GM13976 (cell line): ENCODE measurements around the gene ITGA1.

Experiments
- DNase-seq: peaks from one replicate; pipeline ENCODE4 v3.0.0; 2012; ENCODE audit warnings: low spot score
- in situ Hi-C: fragments of 300-500 bp; cut with MboI; formaldehyde crosslinking; loops from one replicate; pipeline ENCODE4 v1.12.0; 2022; ENCODE audit warnings: low sequenced_read_pairs, mixed read lengths, inconsistent platforms; ENCODE audit not compliant: unreplicated experiment
- TF ChIP-seq, protein P1 (sequence below): IDR thresholded peaks from 2 replicates; pipeline ENCODE4 v1.5.1; 2012; ENCODE audit warnings: borderline replicate concordance, mild to moderate bottlenecking; ENCODE audit not compliant: insufficient read depth; ENCODE audit errors: extremely low read depth, missing control alignments, control extremely low read depth

The ITGA1 gene

DNA sequence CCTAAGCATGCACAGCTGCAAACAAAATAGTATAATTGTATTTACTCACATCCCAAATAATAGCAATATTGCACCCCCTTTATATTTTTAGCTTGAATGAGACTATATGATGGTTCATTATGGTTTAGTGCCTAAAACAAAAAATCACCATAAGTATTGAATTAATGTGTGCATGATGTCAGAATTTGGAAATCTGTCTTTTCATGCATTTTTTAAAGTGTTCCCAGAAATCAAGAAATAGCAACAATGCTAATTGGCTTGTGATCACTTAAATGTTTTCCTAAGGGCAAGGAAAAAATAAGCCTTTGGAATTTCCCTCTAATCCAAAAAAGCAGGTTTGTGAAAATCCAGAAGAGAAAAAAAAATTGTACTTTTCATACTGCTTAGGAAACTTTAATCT is 150.5 kb downstream of the ITGA1 start:
- in situ Hi-C loops: no loop called here
- TF ChIP-seq, protein P1, sequence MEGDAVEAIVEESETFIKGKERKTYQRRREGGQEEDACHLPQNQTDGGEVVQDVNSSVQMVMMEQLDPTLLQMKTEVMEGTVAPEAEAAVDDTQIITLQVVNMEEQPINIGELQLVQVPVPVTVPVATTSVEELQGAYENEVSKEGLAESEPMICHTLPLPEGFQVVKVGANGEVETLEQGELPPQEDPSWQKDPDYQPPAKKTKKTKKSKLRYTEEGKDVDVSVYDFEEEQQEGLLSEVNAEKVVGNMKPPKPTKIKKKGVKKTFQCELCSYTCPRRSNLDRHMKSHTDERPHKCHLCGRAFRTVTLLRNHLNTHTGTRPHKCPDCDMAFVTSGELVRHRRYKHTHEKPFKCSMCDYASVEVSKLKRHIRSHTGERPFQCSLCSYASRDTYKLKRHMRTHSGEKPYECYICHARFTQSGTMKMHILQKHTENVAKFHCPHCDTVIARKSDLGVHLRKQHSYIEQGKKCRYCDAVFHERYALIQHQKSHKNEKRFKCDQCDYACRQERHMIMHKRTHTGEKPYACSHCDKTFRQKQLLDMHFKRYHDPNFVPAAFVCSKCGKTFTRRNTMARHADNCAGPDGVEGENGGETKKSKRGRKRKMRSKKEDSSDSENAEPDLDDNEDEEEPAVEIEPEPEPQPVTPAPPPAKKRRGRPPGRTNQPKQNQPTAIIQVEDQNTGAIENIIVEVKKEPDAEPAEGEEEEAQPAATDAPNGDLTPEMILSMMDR: no peak

DNA sequence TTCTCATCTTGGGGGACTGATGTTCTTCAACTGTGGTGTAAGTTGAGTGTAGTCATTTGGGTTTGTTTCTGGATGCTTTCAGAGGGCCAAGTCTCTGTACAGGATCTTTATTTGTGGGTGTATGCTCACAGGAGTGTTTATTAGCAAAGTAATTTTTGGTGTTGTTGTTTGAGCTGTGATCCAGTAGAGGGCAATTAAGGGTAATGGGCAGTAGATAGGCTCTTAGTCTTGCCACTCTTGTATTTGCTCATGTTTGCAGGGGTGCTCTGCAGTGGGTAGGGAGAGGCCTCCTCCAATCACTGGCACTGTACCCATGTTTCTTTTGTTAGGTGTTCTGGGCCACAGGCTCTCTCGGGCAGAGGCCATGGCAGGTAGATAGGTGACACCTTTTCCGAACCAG is 155.6 kb downstream of the ITGA1 start:
- TF ChIP-seq, protein P1: peak; percentile 24
- in situ Hi-C loops: no loop called here
- DNase-seq: peak; percentile 13

More for the DNA sequence above, 150.5 kb downstream of the ITGA1 start:
- no peak for DNase-seq

DNA sequence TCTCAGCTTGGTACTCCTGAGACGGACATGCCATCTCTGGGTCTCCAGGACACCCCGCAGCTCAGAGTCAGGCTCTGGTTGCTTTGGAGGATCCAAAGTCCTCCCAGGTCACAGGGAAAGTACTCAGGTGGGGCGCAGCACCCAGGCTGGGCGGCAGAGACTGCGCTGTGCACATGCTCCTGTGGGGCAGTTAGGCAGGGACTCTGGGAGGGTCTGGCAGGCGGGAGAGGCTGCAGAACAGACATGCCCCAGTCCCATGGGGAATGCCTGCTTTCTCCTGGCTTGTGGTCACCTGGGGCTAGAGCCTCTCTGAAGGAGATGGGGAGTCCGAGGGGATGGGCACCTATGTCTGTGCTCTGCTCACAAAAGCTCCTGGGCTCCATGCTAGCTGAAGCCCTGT is 156.1 kb downstream of the ITGA1 start:
- TF ChIP-seq, protein P1: no peak
- in situ Hi-C loops: no loop called here
- no peak for DNase-seq

DNA sequence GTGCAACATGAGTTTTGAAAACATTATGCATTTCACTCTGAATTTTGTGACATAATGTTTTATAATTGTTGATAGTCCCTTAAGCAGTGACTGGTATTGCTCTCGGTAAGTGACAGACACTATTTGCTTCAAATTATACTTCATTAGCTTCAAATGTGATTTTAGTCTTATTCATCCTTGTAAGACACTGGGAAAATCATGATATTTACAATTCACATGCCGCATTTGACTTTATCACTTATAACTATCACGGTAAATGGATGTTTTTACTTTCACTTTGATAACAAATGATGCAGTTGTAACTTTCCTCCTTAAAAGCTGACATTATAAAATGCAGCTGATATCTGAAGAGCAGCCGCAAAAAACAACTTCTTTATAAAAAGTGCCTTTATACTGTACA is 157.3 kb downstream of the ITGA1 start:
- in situ Hi-C loops: loop anchor here (5.0 kb wide), 1 partner anchor 152 kb away; no protein-coding TSS in a partner anchor
- TF ChIP-seq, protein P1: no peak
- DNase-seq: no peak

DNA sequence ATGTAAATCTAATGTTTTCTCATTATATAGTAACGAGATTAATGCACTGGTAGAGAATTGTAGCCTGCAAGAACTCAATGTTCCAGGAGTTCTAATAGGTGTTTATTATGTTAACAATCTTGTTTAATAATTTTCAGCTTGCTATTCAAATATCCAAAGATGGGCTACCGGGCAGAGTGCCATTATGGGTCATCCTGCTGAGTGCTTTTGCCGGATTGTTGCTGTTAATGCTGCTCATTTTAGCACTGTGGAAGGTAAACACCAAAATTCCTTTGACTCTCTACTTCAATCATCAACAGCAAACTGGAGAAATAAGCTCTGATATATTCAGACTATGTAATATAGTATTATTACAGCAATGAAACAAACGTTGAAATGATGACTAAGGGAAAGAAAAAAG is 159.5 kb downstream of the ITGA1 start:
- DNase-seq: no peak
- TF ChIP-seq, protein P1: no peak
- in situ Hi-C loops: loop anchor here (5.0 kb wide), 1 partner anchor 150 kb away; no protein-coding TSS in a partner anchor

DNA sequence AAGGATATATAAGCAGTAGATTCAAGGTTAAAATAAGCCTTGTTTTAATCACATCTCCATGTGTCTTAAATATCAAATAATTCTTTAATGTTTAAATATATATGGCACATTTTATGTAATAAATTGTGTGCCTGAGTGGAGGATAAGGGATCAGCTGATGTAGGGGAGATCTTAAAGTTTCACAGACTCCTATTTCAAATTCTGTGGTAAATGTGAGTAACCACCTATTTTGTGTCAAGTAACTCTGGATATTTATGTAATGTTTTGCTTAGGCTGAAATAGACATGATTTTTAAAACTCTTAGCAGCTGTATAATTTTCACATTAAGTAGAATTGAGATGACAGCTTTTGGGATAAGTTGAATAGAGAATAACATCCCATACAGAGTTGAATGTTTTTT is 160.1 kb downstream of the ITGA1 start:
- no peak for DNase-seq
- in situ Hi-C loops: loop anchor here (5.0 kb wide), 1 partner anchor 149 kb away; no protein-coding TSS in a partner anchor
- TF ChIP-seq, protein P1: no peak
